ENCODE results near the gene GTF3C5. TPM values are rescaled to one million over a fixed set of nuclear protein-coding genes. Genes with fewer than 3 reads are reported as not detected.

The GTF3C5 gene
- polyA plus RNA-seq, 1 experiment, result 36.4 TPM

- Histone ChIP-seq H3K27ac (ENCODE audit: low read depth, low read length) (no peak overlapping the region), H3K4me3 (ENCODE audit: low read depth, low read length) (no peak overlapping the region), H3K27me3 (ENCODE audit: control insufficient read depth, insufficient read depth, low read length) (peaks cover 45% of the 10 kb centered on the region), H3K9me3 (ENCODE audit: control insufficient read depth, insufficient read depth, low read length) (no peaks in the 10 kb centered on the region; the same call in 1 of the 2 replicates)
- TF ChIP-seq CTCF (IDR thresholded peaks at IDR 0.05; ENCODE audit: low read depth, low read length), result no peak
- ChIA-PET POLR2A (no interaction called here), CTCF (interaction anchor here (0.6 to 1.2 kb wide), 2 partner anchors 30 to 90 kb away, joined by 3 read pairs; no protein-coding TSS in a partner anchor)
- no peak for DNase-seq (ENCODE audit: low read depth, low spot score)
These were observed 39.2 kb upstream of the GTF3C5 start for GRCh38 chr9:132991351-132992300.

- H3K4me3 ChIP-seq (ENCODE audit: low read depth, low read length), result no peak overlapping the region
- ChIA-PET CTCF (no interaction called here), POLR2A (no interaction called here)
- peaks cover 42% of the 10 kb centered on the region for H3K27me3 ChIP-seq (ENCODE audit: control insufficient read depth, insufficient read depth, low read length)
- TF ChIP-seq CTCF (IDR thresholded peaks at IDR 0.05; ENCODE audit: low read depth, low read length), result no peak
- H3K9me3 ChIP-seq (ENCODE audit: control insufficient read depth, insufficient read depth, low read length), result no peaks in the 10 kb centered on the region; the same call in 1 of the 2 replicates
- no peak overlapping the region for H3K27ac ChIP-seq (ENCODE audit: low read depth, low read length)
- no peak for DNase-seq (ENCODE audit: low read depth, low spot score)
These were observed 37.3 kb upstream of the GTF3C5 start for GRCh38 chr9:132993511-132993939.

GRCh38 chr9:132994410-132995120, 36.2 kb upstream of the GTF3C5 start:
- Histone ChIP-seq H3K27me3 (ENCODE audit: control insufficient read depth, insufficient read depth, low read length) (peaks cover 51% of the 10 kb centered on the region), H3K4me3 (ENCODE audit: low read depth, low read length) (no peak overlapping the region), H3K27ac (ENCODE audit: low read depth, low read length) (no peak overlapping the region), H3K9me3 (ENCODE audit: control insufficient read depth, insufficient read depth, low read length) (no peaks in the 10 kb centered on the region; the same call in 1 of the 2 replicates)
- TF ChIP-seq CTCF (IDR thresholded peaks at IDR 0.05; ENCODE audit: low read depth, low read length), result no peak
- ChIA-PET CTCF (interaction anchor here (1.2 to 1.3 kb wide), 2 partner anchors 16 to 28 kb away, joined by 3 read pairs; partner anchors contain the start of gene GFI1B), POLR2A (no interaction called here)
- no peak for DNase-seq (ENCODE audit: low read depth, low spot score)

- H3K27ac ChIP-seq (ENCODE audit: low read depth, low read length), result no peak overlapping the region
- DNase-seq (ENCODE audit: low read depth, low spot score), result no peak
- TF ChIP-seq CTCF (IDR thresholded peaks at IDR 0.05; ENCODE audit: low read depth, low read length), result no peak
- H3K4me3 ChIP-seq (ENCODE audit: low read depth, low read length), result no peak overlapping the region
- peaks cover 56% of the 10 kb centered on the region for H3K27me3 ChIP-seq (ENCODE audit: control insufficient read depth, insufficient read depth, low read length)
- no peaks in the 10 kb centered on the region; the same call in 1 of the 2 replicates for H3K9me3 ChIP-seq (ENCODE audit: control insufficient read depth, insufficient read depth, low read length)
- ChIA-PET CTCF (interaction anchor here (1.2 to 1.3 kb wide), 2 partner anchors 17 to 27 kb away, joined by 3 read pairs; partner anchors contain the start of gene GFI1B), POLR2A (no interaction called here)
These were observed 35.7 kb upstream of the GTF3C5 start for GRCh38 chr9:132995121-132995420.
